Osteoblast (primary cell): Measurements from ENCODE around the gene RASA3. TPM values are rescaled to one million over a fixed set of nuclear protein-coding genes. Genes with fewer than 3 reads are reported as not detected.
"Not testable (repeated sequence)": the region's sequence is repeated elsewhere in the genome, so short reads cannot be mapped to it uniquely, and the experiment has no call there.

Source experiments
- DNase-seq: peaks from one replicate; pipeline ENCODE4 v3.0.0; 2011; ENCODE audit warnings: low spot score, mixed read lengths; ENCODE audit not compliant: insufficient read length; ENCODE audit errors: missing footprints
- H2AFZ ChIP-seq: 2 replicates; pipeline ENCODE4 v1.6.0; 2011; ENCODE audit warnings: mild to moderate bottlenecking, low read length
- H3K27ac ChIP-seq: 2 replicates; pipeline ENCODE4 v1.5.1; 2011; ENCODE audit warnings: mild to moderate bottlenecking, low read depth, low read length, moderate library complexity
- H3K27me3 ChIP-seq: 2 replicates; pipeline ENCODE4 v1.6.0; 2012; ENCODE audit warnings: mild to moderate bottlenecking, control low read depth, inconsistent platforms, low read length, moderate library complexity; ENCODE audit not compliant: insufficient read depth
- H3K36me3 ChIP-seq: 2 replicates; pipeline ENCODE4 v1.5.1; 2011; ENCODE audit warnings: mild to moderate bottlenecking, low read length, control low read depth, moderate library complexity; ENCODE audit not compliant: insufficient read depth
- H3K4me1 ChIP-seq: 2 replicates; pipeline ENCODE4 v1.5.1; 2011; ENCODE audit warnings: mild to moderate bottlenecking, low read length, control low read depth, moderate library complexity; ENCODE audit not compliant: insufficient read depth
- H3K4me2 ChIP-seq: 2 replicates; pipeline ENCODE4 v1.6.0; 2011; ENCODE audit warnings: mild to moderate bottlenecking, low read length; ENCODE audit not compliant: insufficient read depth
- H3K4me3 ChIP-seq: fragments of 200-600 bp; sonication (generic); 3 replicates; pipeline ENCODE4 v1.5.1; 2012; ENCODE audit warnings: mild to moderate bottlenecking, low read length, inconsistent platforms; ENCODE audit not compliant: insufficient read depth
- H3K79me2 ChIP-seq: 2 replicates; pipeline ENCODE4 v1.6.0; 2012; ENCODE audit warnings: mild to moderate bottlenecking, low read length, control low read depth, inconsistent platforms; ENCODE audit not compliant: insufficient read depth
- H3K9me3 ChIP-seq: 2 replicates; pipeline ENCODE4 v1.5.1; 2011; ENCODE audit warnings: low read depth, low read length, control low read depth
- H4K20me1 ChIP-seq: 2 replicates; pipeline ENCODE4 v1.6.0; 2012; ENCODE audit warnings: mild to moderate bottlenecking, low read length, control low read depth; ENCODE audit not compliant: insufficient read depth
- total RNA-seq: library from RNA; depleted of rRNA; stranded (reverse); fragments of >200 nt; gene quantifications from 2 replicates; pipeline ENCODE4 v1.2.3, GENCODE V29; 2012
- TF ChIP-seq, protein P1 (sequence below): IDR thresholded peaks from 2 replicates; pipeline ENCODE4 v1.5.1; 2011; ENCODE audit warnings: mild to moderate bottlenecking, low read depth, low read length, moderate library complexity; ENCODE audit errors: extremely low read depth

Gene RASA3
- total RNA-seq, 1 donor: 41.3 TPM

DNA sequence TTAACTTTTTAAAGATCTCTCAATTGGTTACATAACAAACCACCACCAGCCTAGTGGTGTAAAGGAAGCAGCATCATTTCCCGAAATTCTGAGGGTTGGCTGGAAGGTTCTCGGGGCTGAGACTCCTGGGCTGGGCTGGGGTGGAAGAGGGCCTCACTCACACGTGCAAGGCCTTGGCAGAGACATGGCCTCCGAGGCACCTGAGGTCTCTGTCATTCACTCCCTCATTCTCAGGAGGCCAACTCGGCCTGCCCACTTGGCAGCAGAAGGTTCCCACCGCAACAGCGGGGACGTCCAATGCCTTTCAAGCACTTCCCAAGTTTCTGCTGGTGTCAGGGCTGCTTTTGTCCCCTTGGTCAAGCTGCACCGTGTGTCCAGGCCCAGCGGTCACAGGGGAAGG is 18.6 kb upstream of the RASA3 start:
- Histone ChIP-seq H3K4me2 (no peak overlapping the region), H3K4me1 (peaks cover 3% of the 10 kb centered on the region), H4K20me1 (no peaks in the 10 kb centered on the region), H3K36me3 (no peaks in the 10 kb centered on the region), H3K9me3 (no peaks in the 10 kb centered on the region), H3K79me2 (no peaks in the 10 kb centered on the region), H2AFZ (no peak overlapping the region), H3K27ac (no peak overlapping the region), H3K27me3 (no peaks in the 10 kb centered on the region), H3K4me3 (no peak overlapping the region)
- TF ChIP-seq, protein P1, sequence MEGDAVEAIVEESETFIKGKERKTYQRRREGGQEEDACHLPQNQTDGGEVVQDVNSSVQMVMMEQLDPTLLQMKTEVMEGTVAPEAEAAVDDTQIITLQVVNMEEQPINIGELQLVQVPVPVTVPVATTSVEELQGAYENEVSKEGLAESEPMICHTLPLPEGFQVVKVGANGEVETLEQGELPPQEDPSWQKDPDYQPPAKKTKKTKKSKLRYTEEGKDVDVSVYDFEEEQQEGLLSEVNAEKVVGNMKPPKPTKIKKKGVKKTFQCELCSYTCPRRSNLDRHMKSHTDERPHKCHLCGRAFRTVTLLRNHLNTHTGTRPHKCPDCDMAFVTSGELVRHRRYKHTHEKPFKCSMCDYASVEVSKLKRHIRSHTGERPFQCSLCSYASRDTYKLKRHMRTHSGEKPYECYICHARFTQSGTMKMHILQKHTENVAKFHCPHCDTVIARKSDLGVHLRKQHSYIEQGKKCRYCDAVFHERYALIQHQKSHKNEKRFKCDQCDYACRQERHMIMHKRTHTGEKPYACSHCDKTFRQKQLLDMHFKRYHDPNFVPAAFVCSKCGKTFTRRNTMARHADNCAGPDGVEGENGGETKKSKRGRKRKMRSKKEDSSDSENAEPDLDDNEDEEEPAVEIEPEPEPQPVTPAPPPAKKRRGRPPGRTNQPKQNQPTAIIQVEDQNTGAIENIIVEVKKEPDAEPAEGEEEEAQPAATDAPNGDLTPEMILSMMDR: no peak
- peak; percentile 82 for DNase-seq

DNA sequence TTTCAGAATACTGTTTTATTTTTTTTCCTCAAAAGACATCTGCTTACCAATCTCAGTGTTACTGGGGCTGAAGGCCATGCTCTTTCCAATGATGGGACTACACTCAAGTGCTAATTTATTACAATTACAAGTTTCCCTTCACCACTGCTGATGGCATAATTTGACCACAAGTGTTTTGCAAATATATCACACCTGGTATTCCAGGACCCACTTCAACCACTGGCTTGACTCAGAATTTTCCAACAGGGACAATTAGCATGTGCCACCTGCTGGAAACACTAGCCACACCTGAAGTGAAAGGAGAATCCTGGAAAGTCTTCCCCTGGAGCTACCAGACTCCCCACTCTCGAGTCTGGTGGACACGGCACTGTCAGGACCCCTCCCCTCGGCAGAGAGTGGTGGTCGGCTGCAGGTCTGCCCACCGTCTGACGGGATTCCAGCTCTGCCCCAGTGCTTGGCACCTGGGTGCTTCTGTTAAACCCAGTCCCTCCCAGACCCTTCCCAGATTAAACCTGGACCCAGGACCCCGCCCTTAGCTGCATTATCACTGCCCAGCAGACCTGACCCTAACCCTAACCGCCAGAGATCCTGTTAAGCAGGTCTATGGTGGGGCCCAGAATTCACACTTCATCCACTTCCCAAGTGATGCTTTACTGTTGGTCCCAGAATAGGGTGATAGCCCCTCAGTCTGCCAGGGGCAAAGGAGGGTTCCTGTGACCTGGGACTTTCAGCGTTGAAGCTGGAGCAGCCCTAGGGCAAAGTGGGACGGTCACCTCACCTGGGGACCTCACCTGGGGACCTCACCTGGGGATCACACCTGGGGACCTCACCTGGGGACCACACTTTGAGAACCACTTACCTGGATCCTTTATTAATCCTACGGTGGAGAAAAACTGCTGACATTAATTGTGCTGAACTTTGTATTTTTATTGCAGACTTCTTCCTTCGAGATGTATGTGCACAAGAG is 17.6 kb upstream of the RASA3 start:
- no peaks in the 10 kb centered on the region for H3K27me3 ChIP-seq
- peaks cover 3% of the 10 kb centered on the region for H3K4me1 ChIP-seq
- no peak overlapping the region for H3K4me2 ChIP-seq
- no peaks in the 10 kb centered on the region for H3K79me2 ChIP-seq
- no peaks in the 10 kb centered on the region for H3K36me3 ChIP-seq
- no peak overlapping the region for H3K27ac ChIP-seq
- peak; percentile 66 for DNase-seq
- H3K4me3 ChIP-seq: no peak overlapping the region
- H2AFZ ChIP-seq: no peak overlapping the region
- H3K9me3 ChIP-seq: no peaks in the 10 kb centered on the region
- H4K20me1 ChIP-seq: no peaks in the 10 kb centered on the region
- TF ChIP-seq, protein P1: no peak

DNA sequence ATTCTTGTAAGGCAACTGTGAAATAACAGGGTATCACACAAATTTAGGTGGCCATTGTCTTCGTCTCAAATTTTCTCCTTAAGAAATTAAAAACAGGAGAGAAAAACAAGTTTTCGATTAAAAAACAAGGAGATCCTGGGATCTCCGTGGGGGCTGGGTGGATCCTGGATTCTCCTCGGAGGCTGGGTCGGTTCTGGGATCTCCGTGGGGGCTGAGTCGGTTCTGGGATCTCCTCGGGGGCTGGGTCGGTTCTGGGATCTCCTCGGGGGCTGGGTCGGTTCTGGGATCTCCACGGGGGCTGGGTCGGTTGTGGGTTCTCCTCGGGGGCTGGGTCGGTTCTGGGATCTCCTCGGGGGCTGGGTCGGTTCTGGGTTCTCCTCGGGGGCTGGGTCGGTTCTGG is 16.5 kb upstream of the RASA3 start:
- not testable (repeated sequence) for H3K79me2 ChIP-seq, H4K20me1 ChIP-seq, H3K27me3 ChIP-seq, H2AFZ ChIP-seq, H3K4me3 ChIP-seq, H3K27ac ChIP-seq, H3K36me3 ChIP-seq, DNase-seq, H3K4me2 ChIP-seq, H3K4me1 ChIP-seq, H3K9me3 ChIP-seq

DNA sequence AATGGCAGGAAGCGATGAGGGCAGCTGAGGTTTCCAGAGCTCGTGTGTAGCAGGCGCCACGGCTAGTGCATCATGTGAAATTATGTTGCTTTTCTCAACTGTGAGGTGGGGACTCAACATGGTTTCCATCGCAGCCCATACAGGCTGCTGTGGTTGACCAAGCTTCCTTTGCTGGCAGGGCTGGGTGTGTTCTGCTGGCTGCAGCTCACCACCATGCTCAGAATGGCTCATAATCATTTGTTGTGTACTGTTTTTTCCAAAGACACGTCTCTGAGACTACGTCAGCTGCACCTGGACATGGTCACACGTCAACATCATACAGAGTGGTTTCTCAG is 16.1 kb upstream of the RASA3 start:
- no peak overlapping the region for H3K27ac ChIP-seq
- no peaks in the 10 kb centered on the region for H3K9me3 ChIP-seq
- TF ChIP-seq, protein P1: no peak
- peak; percentile 68 for DNase-seq
- no peak overlapping the region for H3K4me3 ChIP-seq
- no peaks in the 10 kb centered on the region for H3K27me3 ChIP-seq
- H2AFZ ChIP-seq: peak overlapping the region; percentile 65
- H4K20me1 ChIP-seq: no peaks in the 10 kb centered on the region
- H3K4me1 ChIP-seq: peaks cover 3% of the 10 kb centered on the region
- H3K36me3 ChIP-seq: no peaks in the 10 kb centered on the region
- H3K79me2 ChIP-seq: no peaks in the 10 kb centered on the region
- H3K4me2 ChIP-seq: no peak overlapping the region
